Stimulated activated CD8-positive, alpha-beta memory T cell treated with anti-CD3 and anti-CD28 coated beads, Interleukin-2, amount 100 ng/mL, for 48 hours (primary cell): ENCODE results near the gene SPATA45.

Experiments used
- DNase-seq, 2 donors: peaks; one replicate each; pipeline ENCODE4 v3.0.0-alpha.2; 2020; ENCODE audit warnings: low read depth in 2 of 2

Gene SPATA45

DNA sequence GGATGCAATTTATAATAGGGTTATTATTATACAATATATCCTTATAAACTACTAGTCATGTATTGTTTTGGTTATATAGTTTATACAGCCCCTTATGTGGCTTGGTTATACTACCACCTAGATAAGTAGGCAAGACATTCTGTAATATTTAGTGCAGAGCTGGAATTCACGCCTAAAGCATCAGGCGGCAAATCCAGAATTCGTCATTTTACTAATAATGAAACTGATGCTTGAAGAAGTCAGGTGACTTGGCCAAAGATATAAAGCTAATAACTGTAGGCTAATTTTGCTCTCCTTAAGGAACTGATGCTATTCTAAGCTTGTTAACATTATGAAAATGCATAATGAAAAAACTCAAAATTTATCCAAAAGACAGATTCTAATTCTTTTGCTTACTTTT lies 66.7 kb downstream of the SPATA45 start:
- DNase-seq, result no peak
